Rectal smooth muscle tissue (tissue), 1 donor: ENCODE data around the gene NDRG3.
A peak's percentile ranks its signal among the peaks of the same experiment; 100 is the strongest.

Source experiments
- H3K27ac ChIP-seq: one replicate; pipeline ENCODE4 v1.7.0; 2013; ENCODE audit warnings: low read depth, low read length, inconsistent platforms
- H3K27me3 ChIP-seq: one replicate; pipeline ENCODE4 v1.7.0; 2013; ENCODE audit warnings: low read length; ENCODE audit not compliant: control insufficient read depth, insufficient read depth
- H3K36me3 ChIP-seq: one replicate; pipeline ENCODE4 v1.7.0; 2013; ENCODE audit warnings: low read length; ENCODE audit not compliant: control insufficient read depth, insufficient read depth
- H3K4me1 ChIP-seq: one replicate; pipeline ENCODE4 v1.7.0; 2013; ENCODE audit warnings: low read length; ENCODE audit not compliant: control insufficient read depth, insufficient read depth
- H3K4me3 ChIP-seq: one replicate; pipeline ENCODE4 v1.7.0; 2013; ENCODE audit warnings: low read length
- H3K9ac ChIP-seq: one replicate; pipeline ENCODE4 v1.7.0; 2013; ENCODE audit warnings: low read length

The NDRG3 gene

DNA sequence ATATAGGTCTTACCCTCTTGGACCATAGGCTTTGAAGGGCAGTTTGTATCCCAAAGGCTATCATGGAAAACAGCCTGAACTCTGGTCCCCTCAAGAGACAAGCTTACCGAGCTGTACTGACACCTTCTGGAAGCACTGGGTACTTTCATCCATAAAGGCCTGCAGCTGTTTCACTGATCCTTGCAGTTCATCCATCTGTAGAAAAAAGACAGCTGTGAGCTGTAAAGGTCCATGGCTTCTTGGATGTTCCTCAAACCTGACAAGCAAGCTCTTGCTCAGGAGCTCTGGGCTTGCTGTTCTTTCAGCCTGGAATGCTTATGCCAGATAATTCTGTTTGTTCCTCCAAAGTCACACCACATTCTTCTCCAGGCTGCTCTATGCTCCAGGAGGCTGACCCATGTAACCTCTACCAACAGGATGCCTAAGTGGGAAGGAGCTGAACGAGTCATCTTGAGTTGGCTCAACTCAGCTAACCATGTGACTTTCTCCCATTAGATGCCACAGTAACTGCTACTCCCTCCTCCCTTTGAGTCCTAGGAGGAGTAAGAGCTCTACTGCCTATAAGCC, 8.8 kb upstream of the NDRG3 start:
- Histone ChIP-seq H3K9ac (no peak overlapping the region), H3K27ac (peak overlapping the region; percentile 67), H3K4me3 (no peak overlapping the region), H3K27me3 (no peaks in the 10 kb centered on the region), H3K4me1 (peaks cover 3% of the 10 kb centered on the region), H3K36me3 (peaks cover 5% of the 10 kb centered on the region)

GRCh38 chr20:36752582-36752981, 6.7 kb upstream of the NDRG3 start:
- H3K4me1 ChIP-seq, result peaks cover 3% of the 10 kb centered on the region
- H3K36me3 ChIP-seq, result peaks cover 5% of the 10 kb centered on the region
- no peak overlapping the region for H3K4me3 ChIP-seq
- H3K27ac ChIP-seq, result peak overlapping the region; percentile 44
- no peak overlapping the region for H3K9ac ChIP-seq
- no peaks in the 10 kb centered on the region for H3K27me3 ChIP-seq

- H3K27ac ChIP-seq, result peak overlapping the region; percentile 0
- H3K36me3 ChIP-seq, result no peaks in the 10 kb centered on the region
- peak overlapping the region; percentile 89 for H3K4me3 ChIP-seq
- H3K9ac ChIP-seq, result peak overlapping the region; percentile 16
- no peaks in the 10 kb centered on the region for H3K27me3 ChIP-seq
- H3K4me1 ChIP-seq, result peaks cover 5% of the 10 kb centered on the region
Measured at GRCh38 chr20:36745234-36745926, 510 bp downstream of the NDRG3 start.

- Histone ChIP-seq H3K27ac (no peak overlapping the region), H3K4me3 (peak overlapping the region; percentile 89), H3K9ac (no peak overlapping the region), H3K4me1 (peaks cover 5% of the 10 kb centered on the region), H3K27me3 (no peaks in the 10 kb centered on the region), H3K36me3 (no peaks in the 10 kb centered on the region)
Measured at GRCh38 chr20:36744764-36745191, 1.1 kb downstream of the NDRG3 start.

DNA sequence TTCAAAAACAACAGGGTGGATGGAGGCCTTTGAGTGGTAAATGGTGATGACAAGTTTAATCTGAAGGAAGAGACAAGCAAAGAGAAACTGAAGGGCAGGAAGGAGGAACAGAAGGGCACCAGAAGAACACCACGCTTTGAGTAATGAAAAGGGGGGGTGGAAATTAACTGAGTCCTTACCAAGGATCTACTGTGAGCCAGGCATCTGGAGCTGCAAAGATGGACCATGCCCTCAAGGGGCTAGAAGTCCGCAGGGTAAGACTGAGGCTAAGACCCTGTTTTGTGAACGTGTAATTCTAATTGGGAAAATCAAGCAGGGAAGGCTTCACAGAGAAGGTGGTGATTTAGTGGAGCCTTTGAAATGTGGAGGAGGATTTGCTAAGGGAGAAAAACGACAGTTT, 1.6 kb downstream of the NDRG3 start:
- Histone ChIP-seq H3K4me3 (no peak overlapping the region), H3K27ac (no peak overlapping the region), H3K36me3 (no peaks in the 10 kb centered on the region), H3K9ac (no peak overlapping the region), H3K4me1 (peaks cover 5% of the 10 kb centered on the region), H3K27me3 (no peaks in the 10 kb centered on the region)

- H3K4me3 ChIP-seq, result no peak overlapping the region
- H3K27ac ChIP-seq, result no peak overlapping the region
- H3K4me1 ChIP-seq, result peaks cover 5% of the 10 kb centered on the region
- H3K36me3 ChIP-seq, result no peaks in the 10 kb centered on the region
- H3K27me3 ChIP-seq, result no peaks in the 10 kb centered on the region
- H3K9ac ChIP-seq, result no peak overlapping the region
Measured at GRCh38 chr20:36742558-36742957, 3.3 kb downstream of the NDRG3 start.

- Histone ChIP-seq H3K27ac (no peak overlapping the region), H3K4me3 (no peak overlapping the region), H3K36me3 (no peaks in the 10 kb centered on the region), H3K9ac (no peak overlapping the region), H3K27me3 (no peaks in the 10 kb centered on the region), H3K4me1 (peaks cover 3% of the 10 kb centered on the region)
Measured at GRCh38 chr20:36741072-36741471, 4.8 kb downstream of the NDRG3 start.

DNA sequence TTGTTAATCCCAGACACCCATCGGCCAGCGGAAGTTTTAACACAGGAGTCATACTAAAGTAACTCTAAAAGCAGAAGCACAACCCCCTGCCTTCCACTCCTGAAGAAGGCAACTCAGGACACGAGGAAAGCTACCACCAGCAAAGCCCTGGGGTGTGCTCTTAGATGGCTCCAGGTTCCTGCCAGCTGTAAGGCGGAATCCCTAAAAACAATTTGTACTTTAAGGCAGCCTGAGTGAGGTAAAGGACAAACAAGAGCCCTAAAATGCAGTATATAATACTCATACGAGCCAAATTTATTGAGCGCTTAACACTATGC, 8.7 kb downstream of the NDRG3 start:
- H3K27ac ChIP-seq, result no peak overlapping the region

DNA sequence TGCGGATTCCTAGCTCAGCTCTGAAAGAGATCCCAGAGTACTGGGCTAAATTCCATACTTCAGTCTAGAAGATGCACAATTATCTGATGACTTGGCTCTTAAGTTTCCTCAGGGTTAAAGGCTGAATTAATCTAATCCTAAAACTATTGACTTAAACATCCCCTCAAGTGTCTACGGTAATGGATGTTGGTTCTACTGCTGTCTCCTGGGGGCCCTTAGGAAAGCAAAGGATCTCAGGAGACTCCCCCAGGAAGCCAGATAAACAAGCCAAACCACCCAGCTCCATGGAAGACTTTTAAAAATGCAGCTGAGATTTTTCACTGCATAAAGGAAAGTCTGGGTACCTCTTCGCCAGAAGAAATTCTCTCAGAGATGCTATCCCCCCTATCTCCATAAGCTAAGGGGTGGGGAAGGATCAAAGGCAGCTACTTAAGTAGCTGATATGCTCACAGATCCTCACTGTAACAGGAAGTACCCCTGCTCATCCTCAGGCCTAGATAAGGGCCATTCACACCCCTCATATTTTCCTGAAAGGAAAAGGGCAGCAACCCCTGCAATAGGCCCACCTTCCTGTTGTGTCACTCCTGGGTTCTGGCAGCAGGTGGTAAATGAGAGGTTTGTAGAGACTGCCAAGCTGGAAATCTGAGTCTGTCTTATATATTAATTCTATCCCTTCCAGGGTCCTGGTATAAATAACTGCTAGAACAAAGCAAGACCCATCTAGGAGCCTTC, 9.3 kb downstream of the NDRG3 start:
- Histone ChIP-seq H3K4me1 (peaks cover under 1% of the 10 kb centered on the region), H3K27ac (no peak overlapping the region), H3K4me3 (no peak overlapping the region), H3K9ac (no peak overlapping the region), H3K36me3 (no peaks in the 10 kb centered on the region), H3K27me3 (no peaks in the 10 kb centered on the region)

More for the DNA sequence above, 8.7 kb downstream of the NDRG3 start:
- no peak overlapping the region for H3K9ac ChIP-seq
- peaks cover 3% of the 10 kb centered on the region for H3K4me1 ChIP-seq
- H3K36me3 ChIP-seq, result no peaks in the 10 kb centered on the region
- H3K27me3 ChIP-seq, result no peaks in the 10 kb centered on the region
- H3K4me3 ChIP-seq, result no peak overlapping the region

- H3K9ac ChIP-seq, result no peak overlapping the region
- no peak overlapping the region for H3K27ac ChIP-seq
Measured at GRCh38 chr20:36732456-36732855, 13.4 kb downstream of the NDRG3 start.

GRCh38 chr20:36728986-36729385, 16.9 kb downstream of the NDRG3 start:
- Histone ChIP-seq H3K4me3 (no peak overlapping the region), H3K9ac (no peak overlapping the region), H3K4me1 (no peaks in the 10 kb centered on the region), H3K27me3 (no peaks in the 10 kb centered on the region), H3K36me3 (no peaks in the 10 kb centered on the region), H3K27ac (no peak overlapping the region)

More at GRCh38 chr20:36732456-36732855, 13.4 kb downstream of the NDRG3 start:
- Histone ChIP-seq H3K36me3 (no peaks in the 10 kb centered on the region), H3K27me3 (no peaks in the 10 kb centered on the region), H3K4me3 (no peak overlapping the region), H3K4me1 (no peaks in the 10 kb centered on the region)

DNA sequence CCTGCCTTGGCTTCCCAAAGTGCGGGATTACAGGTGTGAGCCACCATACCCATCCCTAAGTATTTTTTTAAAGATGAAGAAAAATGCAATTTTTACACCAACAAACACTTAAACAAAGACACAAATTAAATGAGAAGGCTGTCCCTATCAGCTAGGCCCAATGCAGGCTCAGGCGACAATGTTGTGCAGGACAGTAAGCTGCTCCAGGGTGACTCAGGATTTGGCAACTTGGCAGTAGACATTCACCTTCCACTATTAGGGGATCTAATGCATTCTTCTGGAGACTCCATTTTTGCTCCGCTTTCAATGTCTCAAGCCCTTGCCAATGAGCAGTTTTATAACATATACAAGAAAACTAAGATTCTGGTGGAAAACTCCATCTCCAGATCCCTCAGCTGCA, 19.7 kb downstream of the NDRG3 start:
- Histone ChIP-seq H3K36me3 (no peaks in the 10 kb centered on the region), H3K4me1 (no peaks in the 10 kb centered on the region), H3K27me3 (no peaks in the 10 kb centered on the region), H3K4me3 (no peak overlapping the region), H3K27ac (no peak overlapping the region), H3K9ac (no peak overlapping the region)
